GM19351 (cell line): ENCODE results near the gene SLC19A2.
A peak's percentile ranks its signal among the peaks of the same experiment; 100 is the strongest.
"Not testable (repeated sequence)": the region's sequence is repeated elsewhere in the genome, so short reads cannot be mapped to it uniquely, and the experiment has no call there.

ENCODE experiments used
- ATAC-seq: cut with Tn5 transposase; IDR thresholded peaks from one replicate; pipeline ENCODE4 v1.9.1; 2021; ENCODE audit warnings: mild to moderate bottlenecking, moderate library complexity; ENCODE audit not compliant: unreplicated experiment

Gene SLC19A2

GRCh38 chr1:169485431-169486280, at the start of gene SLC19A2:
SLC19A2 (minus strand) TSS chr1:169485944; CDS start chr1:169485766, 178 bp downstream.
- ATAC-seq = peak; percentile 96

- ATAC-seq = no peak
Observed at GRCh38 chr1:169534653-169535052, 48.9 kb upstream of the SLC19A2 start.

GRCh38 chr1:169533528-169534190, 47.9 kb upstream of the SLC19A2 start:
- not testable (repeated sequence) for ATAC-seq

- no peak for ATAC-seq
Observed at GRCh38 chr1:169530448-169530847, 44.7 kb upstream of the SLC19A2 start.

- ATAC-seq = no peak
Observed at GRCh38 chr1:169529068-169529642, 43.4 kb upstream of the SLC19A2 start.

- ATAC-seq = no peak
Observed at GRCh38 chr1:169528215-169529067, 42.7 kb upstream of the SLC19A2 start.

- ATAC-seq = no peak
Observed at GRCh38 chr1:169527451-169528214, 41.9 kb upstream of the SLC19A2 start.

- ATAC-seq = no peak
Observed at GRCh38 chr1:169527001-169527400, 41.3 kb upstream of the SLC19A2 start.

- ATAC-seq = no peak
Observed at GRCh38 chr1:169526120-169526832, 40.5 kb upstream of the SLC19A2 start.

GRCh38 chr1:169525391-169525790, 39.6 kb upstream of the SLC19A2 start:
- ATAC-seq = no peak

- no peak for ATAC-seq
Observed at GRCh38 chr1:169523904-169524303, 38.2 kb upstream of the SLC19A2 start.

GRCh38 chr1:169521226-169521625, 35.5 kb upstream of the SLC19A2 start:
- no peak for ATAC-seq

- ATAC-seq = no peak
Observed at GRCh38 chr1:169517558-169518186, 31.9 kb upstream of the SLC19A2 start.

- ATAC-seq = no peak
Observed at GRCh38 chr1:169515641-169516040, 29.9 kb upstream of the SLC19A2 start.

- ATAC-seq = no peak
Observed at GRCh38 chr1:169514566-169515270, 29.0 kb upstream of the SLC19A2 start.

GRCh38 chr1:169513208-169513607, 27.5 kb upstream of the SLC19A2 start:
- ATAC-seq = no peak

GRCh38 chr1:169511316-169512005, 25.7 kb upstream of the SLC19A2 start:
- no peak for ATAC-seq

- ATAC-seq = no peak
Observed at GRCh38 chr1:169510060-169510459, 24.3 kb upstream of the SLC19A2 start.
